HL-60/S4 treated with retinoic acid at 250 ng/mL for 4 days and 3 days (cell line): Measurements from ENCODE around the gene POU3F3.

Experiments used
- in situ Hi-C: fragments of 300-500 bp; cut with MboI; formaldehyde crosslinking; loops from 2 replicates; pipeline ENCODE4 v1.7.0; 2022; ENCODE audit warnings: low sequenced_read_pairs

The POU3F3 gene

GRCh38 chr2:104859766-104860450 is 6.0 kb downstream of the POU3F3 start:
- in situ Hi-C loops = no loop called here

GRCh38 chr2:104860451-104860790 is 6.5 kb downstream of the POU3F3 start:
- in situ Hi-C loops = no loop called here

- in situ Hi-C loops = no loop called here
Measured at GRCh38 chr2:104861351-104862057, 7.6 kb downstream of the POU3F3 start.

- in situ Hi-C loops = no loop called here
Measured at GRCh38 chr2:104862058-104862941, 8.4 kb downstream of the POU3F3 start.

GRCh38 chr2:104863146-104863467 is 9.2 kb downstream of the POU3F3 start:
- in situ Hi-C loops = no loop called here

GRCh38 chr2:104863468-104864279 is 9.8 kb downstream of the POU3F3 start:
- in situ Hi-C loops = no loop called here

- in situ Hi-C loops = no loop called here
Measured at GRCh38 chr2:104864280-104865095, 10.6 kb downstream of the POU3F3 start.

- in situ Hi-C loops = no loop called here
Measured at GRCh38 chr2:104865096-104865470, 11.2 kb downstream of the POU3F3 start.

- in situ Hi-C loops = no loop called here
Measured at GRCh38 chr2:104866122-104866864, 12.4 kb downstream of the POU3F3 start.

- in situ Hi-C loops = no loop called here
Measured at GRCh38 chr2:104866883-104867812, 13.2 kb downstream of the POU3F3 start.

GRCh38 chr2:104867813-104868504 is 14.0 kb downstream of the POU3F3 start:
- in situ Hi-C loops = no loop called here

- in situ Hi-C loops = no loop called here
Measured at GRCh38 chr2:104868505-104868866, 14.6 kb downstream of the POU3F3 start.

- in situ Hi-C loops = no loop called here
Measured at GRCh38 chr2:104870100-104870975, 16.4 kb downstream of the POU3F3 start.

- in situ Hi-C loops = no loop called here
Measured at GRCh38 chr2:104871649-104871971, 17.7 kb downstream of the POU3F3 start.

GRCh38 chr2:104871972-104872865 is 18.3 kb downstream of the POU3F3 start:
- in situ Hi-C loops = no loop called here
